HG03460 (cell line): ENCODE data around the gene CCDC40.
"Not testable (repeated sequence)": the region's sequence is repeated elsewhere in the genome, so short reads cannot be mapped to it uniquely, and the experiment has no call there.

Experiments
- ATAC-seq: cut with Tn5 transposase; IDR thresholded peaks from one replicate; pipeline ENCODE4 v1.9.1; 2021; ENCODE audit not compliant: unreplicated experiment

CCDC40 gene

GRCh38 chr17:80035937-80036714 lies at the start of gene CCDC40:
CCDC40 (plus strand) TSS chr17:80036642; CDS start chr17:80036663, 21 bp downstream.
- no peak for ATAC-seq

GRCh38 chr17:79987187-79987934 lies 49.1 kb upstream of the CCDC40 start:
- no peak for ATAC-seq

- no peak for ATAC-seq
Measured at GRCh38 chr17:79987935-79988184, 48.6 kb upstream of the CCDC40 start.

GRCh38 chr17:79988185-79988971 lies 48.1 kb upstream of the CCDC40 start:
- ATAC-seq, result no peak

GRCh38 chr17:79989106-79989835 lies 47.2 kb upstream of the CCDC40 start:
- ATAC-seq, result no peak

- ATAC-seq, result no peak
Measured at GRCh38 chr17:79990051-79990592, 46.3 kb upstream of the CCDC40 start.

- no peak for ATAC-seq
Measured at GRCh38 chr17:79990704-79991103, 45.7 kb upstream of the CCDC40 start.

- ATAC-seq, result no peak
Measured at GRCh38 chr17:79991140-79991923, 45.1 kb upstream of the CCDC40 start.

GRCh38 chr17:79991924-79992648 lies 44.4 kb upstream of the CCDC40 start:
- ATAC-seq, result no peak

- ATAC-seq, result no peak
Measured at GRCh38 chr17:79992649-79993389, 43.6 kb upstream of the CCDC40 start.

- ATAC-seq, result no peak
Measured at GRCh38 chr17:79993390-79994227, 42.8 kb upstream of the CCDC40 start.

GRCh38 chr17:79994228-79994569 lies 42.2 kb upstream of the CCDC40 start:
- not testable (repeated sequence) for ATAC-seq

- ATAC-seq, result no peak
Measured at GRCh38 chr17:79994602-79995001, 41.8 kb upstream of the CCDC40 start.

- no peak for ATAC-seq
Measured at GRCh38 chr17:79995696-79996095, 40.7 kb upstream of the CCDC40 start.

GRCh38 chr17:79996291-79996690 lies 40.2 kb upstream of the CCDC40 start:
- ATAC-seq, result no peak

- no peak for ATAC-seq
Measured at GRCh38 chr17:79997011-79997660, 39.3 kb upstream of the CCDC40 start.

- ATAC-seq, result no peak
Measured at GRCh38 chr17:80000136-80000535, 36.3 kb upstream of the CCDC40 start.
